ENCODE results near the gene CHKA.

GRCh38 chr11:68027667-68028066, 93.5 kb downstream of the CHKA start:
- TF ChIP-seq POLR2A (IDR thresholded peaks at IDR 0.05; ENCODE audit: low read length) (no peak), GATA1 (IDR thresholded peaks at IDR 0.05; ENCODE audit: low read depth, low read length) (no peak)
